Measurements from ENCODE around the gene COQ6.
"Not testable (repeated sequence)": the region's sequence is repeated elsewhere in the genome, so short reads cannot be mapped to it uniquely, and the experiment has no call there.

Gene COQ6

GRCh38 chr14:73988065-73988464 is 38.0 kb downstream of the COQ6 start:
- no peak for DNase-seq (ENCODE audit: low spot score)

- not testable (repeated sequence) for DNase-seq (ENCODE audit: low spot score)
Measured at GRCh38 chr14:73988656-73989055, 38.6 kb downstream of the COQ6 start.

GRCh38 chr14:73991092-73991491 is 41.0 kb downstream of the COQ6 start:
- DNase-seq (ENCODE audit: low spot score), result no peak

GRCh38 chr14:73994926-73995325 is 44.8 kb downstream of the COQ6 start:
- not testable (repeated sequence) for DNase-seq (ENCODE audit: low spot score)

DNA sequence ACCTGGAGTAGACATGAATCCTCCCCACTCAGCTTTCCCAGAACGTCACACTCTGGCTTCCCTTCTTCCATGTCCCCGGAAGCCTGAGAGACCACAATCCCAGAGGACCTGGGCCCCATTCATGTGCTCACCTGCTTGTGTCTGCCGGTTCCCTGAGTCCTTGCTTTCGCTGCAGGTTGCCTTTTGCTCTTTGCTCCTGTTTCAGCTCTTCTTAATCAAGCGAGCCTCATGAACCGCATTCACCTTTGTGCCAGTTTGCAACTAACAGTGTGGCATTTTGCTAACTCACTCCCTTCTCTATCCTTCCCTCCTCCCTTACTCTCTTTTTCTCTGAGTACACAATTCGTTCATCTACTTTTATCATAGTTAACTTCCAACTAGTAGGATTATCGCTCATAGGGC is 45.9 kb downstream of the COQ6 start:
- no peak for DNase-seq (ENCODE audit: low spot score)

- DNase-seq (ENCODE audit: low spot score), result no peak
Measured at GRCh38 chr14:73996731-73997107, 46.6 kb downstream of the COQ6 start.

DNA sequence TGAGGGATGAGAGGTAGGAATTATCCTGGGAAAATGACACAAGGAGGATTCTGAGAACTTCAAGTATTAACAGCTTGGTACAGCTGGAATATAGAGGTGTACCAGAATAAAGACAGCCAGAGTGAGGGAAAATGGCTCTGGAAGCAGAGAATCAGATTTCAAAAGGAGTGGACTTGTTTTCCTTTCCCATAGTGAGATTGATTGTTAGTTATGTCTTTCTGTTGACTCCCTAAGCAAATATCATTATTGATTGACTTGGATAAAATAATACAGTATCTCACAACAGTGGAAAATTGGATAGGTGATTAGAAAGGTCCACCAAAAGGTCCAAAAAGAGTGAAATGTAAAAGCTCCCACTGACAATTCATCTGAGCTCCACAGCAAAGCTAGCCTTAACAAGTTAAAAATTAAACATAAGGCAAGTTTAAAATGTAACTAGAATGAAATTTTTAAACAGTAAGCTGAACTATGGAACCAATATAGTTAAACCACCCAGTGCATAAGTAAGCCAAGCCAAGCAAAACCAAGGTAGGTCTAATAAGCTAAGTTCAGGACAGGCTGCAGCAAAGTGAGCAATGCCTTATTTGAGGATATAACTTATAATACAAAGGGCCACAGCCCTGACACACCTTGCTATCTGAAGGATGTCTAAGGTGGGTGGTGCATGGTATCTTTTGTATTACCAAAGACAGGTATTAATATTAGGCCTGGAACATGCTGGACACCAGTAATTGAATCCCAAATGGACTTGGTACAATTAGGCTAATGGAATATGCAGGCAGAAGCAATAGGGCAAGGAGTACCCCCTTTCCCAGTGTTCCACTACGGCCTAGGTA is 47.2 kb downstream of the COQ6 start:
- no peak for DNase-seq (ENCODE audit: low spot score)

GRCh38 chr14:73997944-73998447 is 47.9 kb downstream of the COQ6 start:
- DNase-seq (ENCODE audit: low spot score), result no peak

- no peak for DNase-seq (ENCODE audit: low spot score)
Measured at GRCh38 chr14:73998726-73999125, 48.6 kb downstream of the COQ6 start.

DNA sequence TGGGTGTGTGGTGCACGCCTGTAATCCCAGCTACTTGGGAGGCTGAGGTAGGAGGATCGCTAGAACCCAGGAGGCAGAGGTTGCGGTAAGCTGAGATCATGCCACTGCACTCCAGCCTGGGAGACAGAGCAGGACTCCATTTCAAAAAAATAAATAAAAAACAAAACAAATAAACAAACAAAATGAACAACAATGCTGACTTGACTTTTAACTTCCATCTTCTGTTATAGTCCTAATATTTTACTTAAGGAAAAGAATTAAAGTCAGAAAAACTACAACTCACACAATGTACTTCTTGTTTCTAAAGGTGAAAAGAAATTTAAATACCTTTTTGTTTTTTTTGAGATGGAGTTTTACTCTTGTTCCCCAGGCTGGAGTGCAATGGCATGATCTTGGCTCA is 55.6 kb downstream of the COQ6 start:
- DNase-seq (ENCODE audit: low spot score), result not testable (repeated sequence)

DNA sequence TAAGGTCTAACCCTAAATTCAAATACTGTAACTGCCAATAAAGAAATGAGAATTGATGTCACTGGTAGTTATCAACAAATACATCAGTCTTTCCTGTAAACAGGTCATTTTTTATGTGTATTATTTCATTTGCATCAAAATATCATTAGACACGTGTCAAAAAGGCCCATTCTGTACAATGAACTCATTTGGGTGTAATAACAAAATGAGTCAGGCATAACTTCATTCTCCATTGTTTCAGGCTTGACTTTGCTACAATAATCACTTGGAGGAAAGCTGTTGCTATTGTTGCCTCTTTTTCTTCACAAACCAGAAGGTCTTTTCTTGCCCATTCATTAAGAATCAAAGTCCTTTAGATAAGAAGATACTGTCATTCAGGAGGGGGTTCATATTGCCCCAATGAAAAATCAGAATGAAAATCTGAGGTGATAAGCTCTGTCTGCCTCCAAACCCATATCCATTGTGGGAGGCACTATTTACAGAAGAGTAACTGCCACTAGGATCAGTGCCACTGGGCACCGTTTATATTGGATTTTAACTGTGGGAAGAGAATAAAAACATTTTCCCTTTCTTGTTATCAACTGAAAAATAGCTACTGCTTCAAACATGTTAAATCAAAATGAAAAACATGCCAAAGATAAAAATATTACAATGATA is 58.9 kb downstream of the COQ6 start:
- no peak for DNase-seq (ENCODE audit: low spot score)

Measured in cerebellar cortex (tissue), 1 donor.